ENCODE measurements around the gene ABI3.
"Not testable (repeated sequence)": the region's sequence is repeated elsewhere in the genome, so short reads cannot be mapped to it uniquely, and the experiment has no call there.

The ABI3 gene

DNA sequence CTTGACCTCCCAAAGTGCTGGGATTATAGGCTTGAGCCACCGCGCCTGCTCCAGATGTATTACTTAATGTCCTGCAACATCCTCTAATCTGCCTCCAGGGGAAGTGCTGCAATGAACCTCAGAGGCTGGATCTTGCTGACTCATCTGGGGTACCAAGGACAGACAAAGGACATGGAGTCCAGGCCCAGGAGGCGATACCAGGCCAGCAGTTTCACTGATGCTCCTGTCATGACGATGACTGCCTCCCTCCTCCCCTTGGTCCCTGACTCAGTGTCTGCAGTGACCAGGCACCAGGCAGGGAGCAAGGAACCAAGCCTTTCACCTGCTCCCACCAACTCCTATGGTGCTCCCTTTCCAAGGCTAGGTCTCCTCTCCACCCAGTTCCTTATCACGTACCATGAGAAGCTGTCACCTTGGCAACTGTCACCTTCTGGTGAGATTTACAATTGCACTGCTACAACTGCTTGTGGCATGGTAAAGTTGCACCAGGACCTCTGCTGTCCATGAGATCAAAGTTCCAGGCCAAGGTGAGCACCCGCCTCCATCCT lies 41.7 kb downstream of the ABI3 start:
- no peak for DNase-seq (ENCODE audit: low spot score)

DNA sequence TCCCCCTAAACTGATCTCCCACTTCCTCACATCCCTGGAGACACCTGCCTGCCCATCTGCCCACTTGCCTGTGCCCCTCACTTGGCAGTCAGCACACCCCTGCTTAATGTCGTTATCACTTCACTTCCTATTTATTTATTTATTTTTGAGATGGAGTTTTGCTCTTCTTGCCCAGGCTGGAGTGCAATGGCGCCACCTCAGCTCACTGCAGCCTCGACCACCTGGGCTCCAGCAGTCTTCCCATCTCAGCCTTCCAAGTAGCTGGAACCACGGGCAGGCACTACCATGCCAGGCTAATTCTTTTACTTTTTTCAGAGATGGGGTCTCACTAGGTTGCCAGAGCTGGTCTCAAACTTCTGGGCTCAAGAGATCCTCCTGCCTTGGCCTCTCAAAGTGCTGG lies 43.6 kb downstream of the ABI3 start:
- DNase-seq (ENCODE audit: low spot score): no peak

- no peak for DNase-seq (ENCODE audit: low spot score)
These were observed 44.6 kb downstream of the ABI3 start for GRCh38 chr17:49255125-49255524.

GRCh38 chr17:49258394-49258793 lies 47.9 kb downstream of the ABI3 start:
- no peak for DNase-seq (ENCODE audit: low spot score)

- no peak for DNase-seq (ENCODE audit: low spot score)
These were observed 49.1 kb downstream of the ABI3 start for GRCh38 chr17:49259663-49260010.

- peak; percentile 83 for DNase-seq (ENCODE audit: low spot score)
These were observed 49.7 kb downstream of the ABI3 start for GRCh38 chr17:49260011-49260816.

DNA sequence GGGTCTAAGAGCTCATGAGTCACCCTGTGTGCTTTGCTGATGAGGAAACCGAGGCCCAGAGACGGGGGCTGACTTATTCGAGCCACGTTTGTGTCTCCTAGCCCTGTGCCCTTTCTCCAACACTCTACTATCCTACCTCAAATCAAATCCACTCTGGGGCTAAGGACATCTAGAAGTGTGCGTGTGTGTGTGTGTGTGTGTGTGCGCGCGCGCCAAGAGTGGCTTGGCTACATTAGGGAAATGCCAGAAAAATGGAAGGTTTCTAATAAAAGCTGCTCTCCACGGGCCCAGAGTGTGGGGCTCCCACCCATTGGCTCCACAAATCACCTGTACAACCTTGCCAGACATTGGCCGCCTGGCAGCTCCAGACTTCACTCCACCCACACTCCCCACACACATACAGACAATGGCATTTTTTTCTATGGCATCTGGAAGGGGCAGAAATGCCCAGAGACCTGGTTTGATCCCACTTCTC lies 50.3 kb downstream of the ABI3 start:
- no peak for DNase-seq (ENCODE audit: low spot score)

DNA sequence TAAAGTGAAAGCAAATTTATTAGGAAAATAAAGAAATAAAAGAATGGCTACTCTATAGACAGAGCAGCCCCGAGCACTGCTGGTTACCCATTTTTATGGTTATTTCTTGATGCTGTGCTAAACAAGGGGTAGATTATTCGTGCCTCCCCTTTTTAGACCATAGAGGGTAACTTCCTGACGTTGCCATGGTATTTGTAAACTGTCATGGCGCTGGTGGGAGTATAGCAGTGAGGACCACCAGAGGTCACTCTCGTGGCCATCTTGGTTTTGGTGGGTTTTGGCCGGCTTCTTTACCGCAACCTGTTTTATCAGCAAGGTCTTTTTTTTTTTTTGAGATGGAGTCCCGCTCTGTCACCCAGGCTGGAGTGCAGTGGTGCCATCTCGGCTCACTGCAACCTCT lies 51.0 kb downstream of the ABI3 start:
- DNase-seq (ENCODE audit: low spot score): not testable (repeated sequence)

DNA sequence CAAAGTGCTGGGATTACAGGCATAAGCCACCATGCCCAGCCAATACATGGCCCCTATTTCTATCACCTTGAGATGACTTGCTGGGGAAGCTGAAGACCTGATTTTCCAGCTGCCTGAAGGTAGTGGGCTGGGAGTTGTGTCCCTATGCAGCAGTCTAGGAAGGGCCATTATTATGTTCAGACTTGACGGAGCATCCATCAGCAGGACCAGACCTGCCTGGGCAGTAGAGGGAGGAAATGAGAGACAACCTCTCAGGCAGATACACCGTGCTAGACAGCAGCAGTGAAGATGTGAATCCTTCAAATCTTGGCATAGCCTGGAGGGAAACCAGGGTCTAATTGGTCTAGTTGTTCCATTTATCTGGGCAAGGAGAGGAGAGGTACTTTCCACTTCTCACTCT lies 55.7 kb downstream of the ABI3 start:
- DNase-seq (ENCODE audit: low spot score): no peak

DNA sequence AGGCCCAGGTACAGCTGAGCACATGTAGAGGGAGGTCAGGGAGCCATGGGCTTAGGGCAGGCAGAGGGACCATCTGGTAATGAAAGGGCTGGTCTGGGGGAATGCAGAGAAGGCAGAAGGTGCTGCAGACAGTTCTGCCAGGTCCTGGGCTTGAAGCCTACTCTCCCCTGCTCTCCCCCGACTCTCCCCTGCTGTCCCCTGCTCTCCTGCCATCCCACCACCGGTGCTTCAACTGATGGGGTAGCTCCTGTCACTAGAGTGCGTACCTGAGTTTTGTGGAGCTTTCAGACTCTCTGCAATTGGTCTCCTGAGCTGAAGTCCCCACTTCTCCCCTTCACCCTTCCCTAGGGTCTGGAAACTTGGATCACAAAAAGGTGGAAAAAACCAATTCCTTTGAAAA lies 57.4 kb downstream of the ABI3 start:
- no peak for DNase-seq (ENCODE audit: low spot score)

GRCh38 chr17:49269356-49269755 lies 58.8 kb downstream of the ABI3 start:
- no peak for DNase-seq (ENCODE audit: low spot score)

Data from AG08396 (cell line).